Mammary epithelial cell (primary cell): ENCODE data around the gene KNCN.

Source experiments
- CTCF ChIP-seq, 2 donors: IDR thresholded peaks in 1 of 2; conservative IDR thresholded peaks in 1 of 2; 2 replicates each; pipeline ENCODE4 v1.5.1; 2011 to 2012; ENCODE audit warnings: inconsistent platforms in 2 of 2, low read length in 2 of 2, mild to moderate bottlenecking in 2 of 2, control low read depth in 1 of 2, low read depth in 1 of 2; ENCODE audit not compliant: insufficient read depth in 1 of 2; ENCODE audit errors: extremely low read depth in 1 of 2
- EZH2 ChIP-seq: IDR thresholded peaks from 2 replicates; pipeline ENCODE4 v1.6.1; 2012; ENCODE audit warnings: low read length, inconsistent platforms, borderline replicate concordance

DNA sequence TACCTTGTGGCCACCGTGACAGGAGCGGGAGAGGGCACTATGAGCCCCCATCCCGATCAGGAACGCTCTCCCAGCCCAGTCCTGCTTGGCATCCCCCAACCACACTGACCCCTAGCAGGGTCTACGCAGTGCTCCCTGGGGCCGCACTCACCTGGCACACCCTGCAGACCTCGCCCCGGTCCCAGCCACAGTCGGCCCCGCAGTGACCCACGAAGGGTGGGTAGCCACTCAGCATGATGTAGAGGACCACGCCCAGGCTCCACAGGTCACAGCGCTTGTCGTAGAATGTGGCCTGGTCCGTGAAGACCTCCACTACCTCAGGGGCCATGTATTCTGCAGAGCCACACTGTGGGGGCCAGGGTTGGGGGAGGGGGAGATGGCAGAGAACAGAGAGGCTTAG, 11.1 kb upstream of the KNCN start:
- TF ChIP-seq CTCF (conservative IDR thresholded peaks at IDR 0.05 in 1 of 2, IDR thresholded peaks at IDR 0.05 in 1 of 2; ENCODE audit: extremely low read depth in 1 of 2, insufficient read depth in 1 of 2, low read depth in 1 of 2, low read length in 2 of 2) (no peak), EZH2 (no peak)
